Cardiac muscle cell (in vitro differentiated cells and primary cell): ENCODE data around the gene IER5. TPM values are rescaled to one million over a fixed set of nuclear protein-coding genes. Genes with fewer than 3 reads are reported as not detected.

Experiments
- DNase-seq, 2 donors: peaks; one replicate each; pipeline versions ENCODE4 v3.0.0 to v3.0.0-alpha.2; 2010 to 2017; ENCODE audit warnings: low read depth in 1 of 2, low spot score in 1 of 2
- H3K27ac ChIP-seq: fragments of 200-600 bp; sonication (generic); 2 replicates; pipeline ENCODE4 v1.5.1; 2016
- H3K27me3 ChIP-seq: fragments of 200-600 bp; sonication (generic); 2 replicates; pipeline ENCODE4 v1.6.0; 2016; ENCODE audit warnings: control low read depth
- H3K36me3 ChIP-seq: fragments of 200-600 bp; sonication (generic); 2 replicates; pipeline ENCODE4 v1.5.1; 2016; ENCODE audit warnings: control low read depth
- H3K4me1 ChIP-seq: fragments of 200-600 bp; sonication (generic); 2 replicates; pipeline ENCODE4 v1.8.1; 2017; ENCODE audit warnings: low read depth, mild to moderate bottlenecking, mixed run types
- H3K4me3 ChIP-seq: fragments of 200-600 bp; sonication (generic); 2 replicates; pipeline ENCODE4 v1.5.1; 2016; ENCODE audit warnings: mild to moderate bottlenecking
- H3K9me3 ChIP-seq: fragments of 200-600 bp; sonication (generic); 2 replicates; pipeline ENCODE4 v1.5.1; 2017; ENCODE audit warnings: low read depth, mild to moderate bottlenecking, control low read depth
- CTCF ChIP-seq: IDR thresholded peaks from 2 replicates; pipeline ENCODE4 v1.5.1; 2012; ENCODE audit warnings: low read depth, mild to moderate bottlenecking, low read length
- polyA plus RNA-seq: library from polyadenylated mRNA; unstranded; fragments of >200 nt; fragmentation: Nextera tagmentation; extraction: Ambion mirVana; gene quantifications from 2 replicates; pipeline ENCODE4 v1.2.1, GENCODE V29; 2016
- total RNA-seq: library from RNA; depleted of rRNA; stranded (reverse); fragments of >200 nt; gene quantifications from 2 replicates; pipeline ENCODE4 v1.2.3, GENCODE V29; 2016

Gene IER5
- total and polyA plus RNA-seq, 2 experiments from 2014 or later: 7.8 to 15.2 TPM

GRCh38 chr1:181105134-181106021, 16.9 kb downstream of the IER5 start:
- Histone ChIP-seq H3K4me1 (peaks cover 26% of the 10 kb centered on the region), H3K9me3 (no peaks in the 10 kb centered on the region), H3K27ac (peak overlapping the region; percentile 40), H3K4me3 (peak overlapping the region; percentile 70), H3K36me3 (no peaks in the 10 kb centered on the region), H3K27me3 (peaks cover 8% of the 10 kb centered on the region)
- TF ChIP-seq CTCF: no peak
- peak; percentile 94 to 95 for DNase-seq

GRCh38 chr1:181106022-181106312, 17.5 kb downstream of the IER5 start:
- H3K36me3 ChIP-seq: no peaks in the 10 kb centered on the region
- H3K4me3 ChIP-seq: peak overlapping the region; percentile 70
- no peak for DNase-seq
- H3K27me3 ChIP-seq: peaks cover 5% of the 10 kb centered on the region
- H3K4me1 ChIP-seq: peaks cover 23% of the 10 kb centered on the region
- H3K27ac ChIP-seq: no peak overlapping the region
- TF ChIP-seq CTCF: no peak
- no peaks in the 10 kb centered on the region for H3K9me3 ChIP-seq

GRCh38 chr1:181106479-181106878, 18.0 kb downstream of the IER5 start:
- Histone ChIP-seq H3K4me1 (peaks cover 21% of the 10 kb centered on the region), H3K27ac (no peak overlapping the region), H3K4me3 (no peak overlapping the region), H3K27me3 (peaks cover 3% of the 10 kb centered on the region), H3K36me3 (no peaks in the 10 kb centered on the region), H3K9me3 (no peaks in the 10 kb centered on the region)
- TF ChIP-seq CTCF: no peak
- no peak for DNase-seq

GRCh38 chr1:181107711-181108110, 19.2 kb downstream of the IER5 start:
- no peaks in the 10 kb centered on the region for H3K9me3 ChIP-seq
- H3K36me3 ChIP-seq: no peaks in the 10 kb centered on the region
- H3K4me3 ChIP-seq: no peak overlapping the region
- DNase-seq: no peak
- no peak overlapping the region for H3K27ac ChIP-seq
- peaks cover 6% of the 10 kb centered on the region for H3K27me3 ChIP-seq
- TF ChIP-seq CTCF: no peak
- H3K4me1 ChIP-seq: peaks cover 19% of the 10 kb centered on the region

- H3K9me3 ChIP-seq: no peaks in the 10 kb centered on the region
- H3K27me3 ChIP-seq: peaks cover 6% of the 10 kb centered on the region
- DNase-seq: no peak
- no peak overlapping the region for H3K4me3 ChIP-seq
- no peaks in the 10 kb centered on the region for H3K36me3 ChIP-seq
- H3K4me1 ChIP-seq: peaks cover 18% of the 10 kb centered on the region
- no peak overlapping the region for H3K27ac ChIP-seq
- TF ChIP-seq CTCF: no peak
These were observed 19.9 kb downstream of the IER5 start for GRCh38 chr1:181108304-181108867.
